Transverse colon (tissue), 3 donors: ENCODE data around the gene FAM43B.

ENCODE experiments used
- CTCF ChIP-seq, 5 experiments: fragments of 200-600 bp in 3 of 5; fragments of 450-650 bp in 2 of 5; sonication (generic) in 3 of 5; IDR thresholded peaks; 1 replicate in 2 of 5; 2 replicates in 3 of 5; pipeline ENCODE4 v1.5.1; 2016 to 2017; ENCODE audit warnings: antibody characterized with exemption in 5 of 5, inconsistent platforms in 3 of 5, mild to moderate bottlenecking in 2 of 5, moderate library complexity in 1 of 5
- POLR2A ChIP-seq: fragments of 450-650 bp; IDR thresholded peaks from one replicate; pipeline ENCODE4 v1.6.1; 2016; ENCODE audit warnings: antibody characterized with exemption, mild to moderate bottlenecking, moderate library complexity

- no peak for TF ChIP-seq CTCF (IDR thresholded peaks at IDR 0.05)
- TF ChIP-seq POLR2A, result no peak
Observed at GRCh38 chr1:20601129-20601825, 48.9 kb downstream of the FAM43B start.
